Activated B cell treated with CpG ODN at 0.5 μM for 24 hours (primary cell): ENCODE measurements around the gene MRPL28. TPM values are rescaled to one million over a fixed set of nuclear protein-coding genes. Genes with fewer than 3 reads are reported as not detected.

Experiments used
- ATAC-seq: fragments of 200-7000 bp; cut with Tn5 transposase; one replicate; pipeline ENCODE4 v1.10.0; 2021; ENCODE audit warnings: low read depth, mild to moderate bottlenecking, moderate library complexity
- CTCF ChIA-PET: fragments of 350-600 bp; sonication (Branson Sonifier 250); formaldehyde crosslinking; loops from one replicate; lab custom pipeline; 2021; ENCODE audit warnings: antibody characterized with exemption; lab: Charles Lee
- POLR2A ChIA-PET: fragments of 350-600 bp; sonication (Branson Sonifier 250); formaldehyde crosslinking; loops from one replicate; lab custom pipeline; 2021; ENCODE audit warnings: antibody characterized with exemption; lab: Charles Lee
- DNase-seq: peaks from one replicate; pipeline ENCODE4 v3.0.0; 2022
- H3K27ac Mint-ChIP-seq: one replicate; pipeline ENCODE4 v1.8.0; 2020; ENCODE audit warnings: mixed read lengths
- H3K27me3 Mint-ChIP-seq: one replicate; pipeline ENCODE4 v1.8.0; 2021; ENCODE audit warnings: mixed read lengths
- H3K36me3 Mint-ChIP-seq: one replicate; pipeline ENCODE4 v1.8.0; 2021; ENCODE audit warnings: low read depth, mixed read lengths
- H3K4me1 Mint-ChIP-seq: one replicate; pipeline ENCODE4 v1.8.0; 2021; ENCODE audit warnings: mixed read lengths
- H3K4me3 Mint-ChIP-seq: one replicate; pipeline ENCODE4 v1.8.0; 2020; ENCODE audit warnings: mild to moderate bottlenecking, mixed read lengths
- H3K9me3 Mint-ChIP-seq: one replicate; pipeline ENCODE4 v1.8.0; 2020; ENCODE audit warnings: mixed read lengths
- intact Hi-C: fragments of 100-400 bp; cut with micrococcal nuclease; formaldehyde crosslinking; loops from one replicate; pipeline ENCODE4 v1.15.1; 2024
- total RNA-seq: library from RNA; stranded (reverse); gene quantifications from 2 replicates; pipeline ENCODE4 v1.2.3, GENCODE V29; 2022
- TF ChIP-seq, protein P1 (sequence below): fragments of 200-600 bp; IDR thresholded peaks from one replicate; pipeline ENCODE4 v1.8.0; 2022; ENCODE audit warnings: antibody characterized with exemption, mild to moderate bottlenecking

The MRPL28 gene
- total RNA-seq, 1 donor from 2014 or later: 82.4 TPM

DNA sequence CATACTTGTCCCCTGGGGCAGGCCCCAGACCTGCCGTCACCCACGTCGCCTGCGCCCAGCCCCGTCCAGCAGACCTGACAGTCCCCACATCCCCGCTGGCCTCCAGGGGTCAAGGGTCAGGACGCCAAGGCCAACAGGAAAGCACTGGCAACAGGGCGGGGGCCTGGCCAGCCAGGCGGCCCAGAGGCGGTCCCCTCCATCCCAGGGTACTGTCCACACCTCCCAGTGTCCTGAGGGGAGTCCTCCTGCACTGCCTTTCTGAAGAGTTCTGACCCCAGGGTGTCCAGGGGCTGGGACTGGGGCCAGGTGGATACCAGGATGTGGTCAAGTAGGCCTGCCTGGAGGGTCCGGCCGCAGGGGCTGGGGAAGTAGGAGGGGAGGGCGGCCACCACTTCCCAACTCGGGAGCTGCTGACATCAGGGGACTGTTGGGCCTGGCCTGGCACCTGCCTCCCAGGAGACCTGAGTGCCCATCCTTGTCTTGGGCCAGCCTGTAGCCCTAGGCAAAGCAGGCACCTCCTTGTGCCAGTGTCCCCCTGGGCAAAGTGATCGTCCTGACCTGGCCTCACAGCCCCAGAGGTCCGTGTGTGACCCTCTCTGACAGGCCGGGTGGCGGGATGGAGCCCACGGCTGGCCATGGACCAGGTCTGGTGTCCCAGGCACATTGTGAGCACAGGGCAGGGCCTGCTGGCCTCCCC, 11.1 kb downstream of the MRPL28 start:
- Mint-ChIP-seq H3K27me3 (peaks cover 5% of the 10 kb centered on the region), H3K27ac (no peak overlapping the region), H3K4me1 (peaks cover 3% of the 10 kb centered on the region), H3K9me3 (no peaks in the 10 kb centered on the region), H3K36me3 (no peaks in the 10 kb centered on the region), H3K4me3 (no peak overlapping the region)
- DNase-seq: no peak
- no peak for ATAC-seq
- TF ChIP-seq, protein P1, sequence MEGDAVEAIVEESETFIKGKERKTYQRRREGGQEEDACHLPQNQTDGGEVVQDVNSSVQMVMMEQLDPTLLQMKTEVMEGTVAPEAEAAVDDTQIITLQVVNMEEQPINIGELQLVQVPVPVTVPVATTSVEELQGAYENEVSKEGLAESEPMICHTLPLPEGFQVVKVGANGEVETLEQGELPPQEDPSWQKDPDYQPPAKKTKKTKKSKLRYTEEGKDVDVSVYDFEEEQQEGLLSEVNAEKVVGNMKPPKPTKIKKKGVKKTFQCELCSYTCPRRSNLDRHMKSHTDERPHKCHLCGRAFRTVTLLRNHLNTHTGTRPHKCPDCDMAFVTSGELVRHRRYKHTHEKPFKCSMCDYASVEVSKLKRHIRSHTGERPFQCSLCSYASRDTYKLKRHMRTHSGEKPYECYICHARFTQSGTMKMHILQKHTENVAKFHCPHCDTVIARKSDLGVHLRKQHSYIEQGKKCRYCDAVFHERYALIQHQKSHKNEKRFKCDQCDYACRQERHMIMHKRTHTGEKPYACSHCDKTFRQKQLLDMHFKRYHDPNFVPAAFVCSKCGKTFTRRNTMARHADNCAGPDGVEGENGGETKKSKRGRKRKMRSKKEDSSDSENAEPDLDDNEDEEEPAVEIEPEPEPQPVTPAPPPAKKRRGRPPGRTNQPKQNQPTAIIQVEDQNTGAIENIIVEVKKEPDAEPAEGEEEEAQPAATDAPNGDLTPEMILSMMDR: no peak
- ChIA-PET POLR2A (no interaction called here), CTCF (no interaction called here)
- intact Hi-C loops: no loop called here

DNA sequence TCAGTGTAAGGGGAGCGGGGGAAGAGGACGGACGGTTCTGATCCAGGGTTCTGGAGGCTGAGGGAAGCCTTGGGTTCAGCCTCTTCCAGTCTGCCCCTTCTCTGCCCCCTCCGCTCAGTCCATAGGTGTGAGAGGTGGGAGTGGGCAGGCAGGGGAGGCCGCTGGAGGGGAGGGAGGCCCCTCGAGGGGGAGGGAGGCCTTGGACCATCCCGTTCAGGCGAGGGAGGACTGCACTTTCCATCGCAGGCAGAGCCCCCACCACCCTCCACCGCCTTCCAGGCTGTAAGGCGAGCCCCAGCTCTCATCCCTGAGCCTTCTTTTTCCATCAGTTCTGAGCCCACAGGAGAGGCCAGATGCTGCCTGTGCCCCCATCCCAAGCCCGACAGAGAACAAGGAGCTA, 13.6 kb downstream of the MRPL28 start:
- DNase-seq (no peak), ATAC-seq (no peak)
- Mint-ChIP-seq H3K9me3 (no peaks in the 10 kb centered on the region), H3K36me3 (no peaks in the 10 kb centered on the region), H3K27ac (no peak overlapping the region), H3K4me3 (no peak overlapping the region), H3K27me3 (no peaks in the 10 kb centered on the region), H3K4me1 (no peaks in the 10 kb centered on the region)
- TF ChIP-seq, protein P1: no peak
- ChIA-PET CTCF (no interaction called here), POLR2A (interaction anchor here (0.5 to 1.5 kb wide), 3 partner anchors 12 to 34 kb away, joined by 3 read pairs; partner anchors contain the start of gene MRPL28)
- intact Hi-C loops: no loop called here

- CTCF ChIA-PET: no interaction called here
- ATAC-seq (no peak), DNase-seq (no peak)
- POLR2A ChIA-PET: interaction anchor here (0.9 kb wide), 1 partner anchor 16 kb away, joined by 3 read pairs; no protein-coding TSS in a partner anchor
- Mint-ChIP-seq H3K36me3 (peaks cover 7% of the 10 kb centered on the region), H3K27ac (no peak overlapping the region), H3K9me3 (no peaks in the 10 kb centered on the region), H3K4me1 (peaks cover 13% of the 10 kb centered on the region), H3K4me3 (no peak overlapping the region), H3K27me3 (no peaks in the 10 kb centered on the region)
- intact Hi-C loops: no loop called here
- TF ChIP-seq, protein P1: no peak
Measured at GRCh38 chr16:354971-355461, 15.3 kb downstream of the MRPL28 start.

DNA sequence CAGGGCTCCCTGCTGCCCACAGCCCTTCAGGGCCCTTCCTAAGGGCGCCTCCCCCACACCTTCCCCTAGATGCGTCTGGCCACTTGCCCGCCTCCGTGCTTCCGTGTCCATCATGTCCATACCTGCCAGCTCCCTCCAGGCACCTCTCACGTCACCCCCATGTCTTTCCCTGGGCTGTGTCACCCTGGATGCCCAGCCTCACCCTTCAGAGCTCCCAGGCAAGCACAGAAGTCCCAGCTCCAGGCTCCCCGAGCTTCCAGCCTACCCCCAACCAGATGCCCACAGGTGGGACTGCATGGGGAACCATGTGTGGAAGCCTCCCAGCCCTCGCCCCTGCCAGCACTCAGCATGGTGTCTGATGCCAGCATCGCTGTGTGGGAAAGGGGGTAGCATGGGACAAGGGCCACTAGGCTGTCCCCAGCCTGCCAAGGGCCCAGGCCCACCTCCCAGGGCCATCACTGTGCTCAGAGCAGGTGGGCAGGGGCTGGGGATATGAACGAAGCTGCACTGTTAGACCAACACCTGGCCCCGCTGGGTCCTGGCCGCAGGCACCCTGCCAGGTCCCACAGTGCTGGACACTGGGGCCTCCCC, 16.0 kb downstream of the MRPL28 start:
- Mint-ChIP-seq H3K4me3 (peak overlapping the region; percentile 32), H3K27ac (no peak overlapping the region), H3K4me1 (peaks cover 19% of the 10 kb centered on the region), H3K27me3 (no peaks in the 10 kb centered on the region), H3K36me3 (peaks cover 7% of the 10 kb centered on the region), H3K9me3 (no peaks in the 10 kb centered on the region)
- POLR2A ChIA-PET: interaction anchor here (0.9 kb wide), 1 partner anchor 17 kb away, joined by 3 read pairs; no protein-coding TSS in a partner anchor
- CTCF ChIA-PET: no interaction called here
- ATAC-seq (no peak), DNase-seq (no peak)
- TF ChIP-seq, protein P1: no peak
- intact Hi-C loops: no loop called here
